HG03025 (cell line): ENCODE data around the gene RNF123.

Experiments
- ATAC-seq: cut with Tn5 transposase; IDR thresholded peaks from one replicate; pipeline ENCODE4 v1.9.1; 2021; ENCODE audit warnings: mild to moderate bottlenecking, moderate library complexity; ENCODE audit not compliant: unreplicated experiment, low FRiP score

Gene RNF123

GRCh38 chr3:49689046-49689907, at the start of gene RNF123, which contains the start of gene MST1:
RNF123 (plus strand) TSS chr3:49689557; CDS start chr3:49691166, 1,609 bp downstream.
MST1 (minus strand) TSS chr3:49689474; CDS start chr3:49688691, 783 bp downstream.
- ATAC-seq: no peak

GRCh38 chr3:49641292-49641691, 48.1 kb upstream of the RNF123 start:
- ATAC-seq: no peak

- ATAC-seq: no peak
Measured at GRCh38 chr3:49641921-49642707, 47.2 kb upstream of the RNF123 start.

GRCh38 chr3:49642708-49643145, 46.6 kb upstream of the RNF123 start:
- no peak for ATAC-seq

GRCh38 chr3:49644684-49645083, 44.7 kb upstream of the RNF123 start:
- no peak for ATAC-seq

- no peak for ATAC-seq
Measured at GRCh38 chr3:49646236-49646635, 43.1 kb upstream of the RNF123 start.

GRCh38 chr3:49647741-49648140, 41.6 kb upstream of the RNF123 start:
- ATAC-seq: no peak

- no peak for ATAC-seq
Measured at GRCh38 chr3:49648354-49649019, 40.9 kb upstream of the RNF123 start.

GRCh38 chr3:49649576-49649975, 39.8 kb upstream of the RNF123 start:
- ATAC-seq: no peak

GRCh38 chr3:49650177-49650576, 39.2 kb upstream of the RNF123 start:
- no peak for ATAC-seq

- ATAC-seq: no peak
Measured at GRCh38 chr3:49650637-49651036, 38.7 kb upstream of the RNF123 start.

- ATAC-seq: no peak
Measured at GRCh38 chr3:49652218-49652902, 37.0 kb upstream of the RNF123 start.

GRCh38 chr3:49652903-49653415, 36.4 kb upstream of the RNF123 start:
- no peak for ATAC-seq

- no peak for ATAC-seq
Measured at GRCh38 chr3:49653621-49654020, 35.7 kb upstream of the RNF123 start.

- ATAC-seq: no peak
Measured at GRCh38 chr3:49654176-49654825, 35.1 kb upstream of the RNF123 start.

- no peak for ATAC-seq
Measured at GRCh38 chr3:49654955-49655556, 34.3 kb upstream of the RNF123 start.

- ATAC-seq: no peak
Measured at GRCh38 chr3:49655731-49656285, 33.5 kb upstream of the RNF123 start.

GRCh38 chr3:49656541-49657112, 32.7 kb upstream of the RNF123 start:
- no peak for ATAC-seq
